Colon (tissue), 2 donors: ENCODE results near the gene FXYD6.
"Not testable (repeated sequence)": the region's sequence is repeated elsewhere in the genome, so short reads cannot be mapped to it uniquely, and the experiment has no call there.

Experiments
- FAIRE-seq: peaks from 2 replicates; lab custom pipeline; 2012; peaks lifted over from hg19 to GRCh38; lab: Jason Lieb, UNC
- donor health status: control.
- donor health status: control.

FXYD6 gene

DNA sequence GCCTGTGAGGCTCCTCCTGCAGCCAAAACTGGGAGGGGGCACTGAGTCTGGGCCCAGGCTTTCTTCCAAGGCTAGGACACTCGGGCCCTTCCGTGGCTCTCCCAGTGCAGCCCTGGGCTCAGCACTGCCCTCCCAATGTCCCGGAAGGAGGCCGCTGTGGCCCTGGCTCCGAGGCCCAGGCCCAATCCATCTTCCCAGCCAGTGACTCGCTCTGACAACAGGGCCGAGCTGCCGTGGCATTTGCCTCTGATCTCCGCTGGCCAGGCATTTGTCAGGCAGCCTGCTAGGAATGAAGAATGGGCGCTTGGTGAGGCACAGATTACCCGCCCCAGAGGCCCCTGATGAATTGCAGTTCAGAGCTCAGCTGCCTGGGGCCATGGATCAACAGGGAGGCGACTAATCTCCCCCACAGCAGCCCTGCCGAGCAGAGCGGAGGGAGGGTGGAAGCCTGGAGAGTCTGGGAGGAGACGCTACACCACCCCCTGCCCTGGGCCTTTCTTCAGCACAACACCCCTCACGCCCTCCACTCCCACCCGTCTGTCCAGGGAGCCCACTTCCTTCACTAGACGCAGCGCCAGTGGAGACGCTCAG, 60.2 kb downstream of the FXYD6 start:
- no peak for FAIRE-seq

DNA sequence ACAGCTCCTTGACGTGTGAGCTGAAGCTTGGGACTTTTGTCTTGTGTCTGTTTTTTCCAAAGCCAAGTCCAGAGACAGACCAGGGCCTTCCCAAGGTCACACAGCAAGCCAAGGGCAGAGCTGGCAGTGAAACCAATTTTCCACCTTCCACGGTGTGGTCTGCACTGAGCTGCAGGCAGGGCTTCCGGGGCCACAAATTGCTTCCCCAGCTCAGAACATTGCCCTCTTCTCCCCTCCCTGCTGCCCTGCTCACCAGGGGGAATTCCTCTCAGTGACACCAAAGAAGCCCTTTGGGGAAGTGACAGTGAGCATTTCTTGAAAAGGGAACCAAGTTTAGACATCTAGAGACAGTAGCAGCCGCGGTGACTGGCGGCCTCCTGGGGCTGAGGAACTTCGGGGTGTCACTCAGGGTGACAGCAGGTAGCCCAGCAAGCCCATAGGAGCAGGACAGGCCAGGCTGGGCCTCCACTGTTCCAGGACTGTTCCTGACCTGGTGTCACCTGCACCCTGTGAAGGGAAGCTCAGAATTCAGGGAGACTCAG, 61.1 kb downstream of the FXYD6 start:
- no peak for FAIRE-seq

DNA sequence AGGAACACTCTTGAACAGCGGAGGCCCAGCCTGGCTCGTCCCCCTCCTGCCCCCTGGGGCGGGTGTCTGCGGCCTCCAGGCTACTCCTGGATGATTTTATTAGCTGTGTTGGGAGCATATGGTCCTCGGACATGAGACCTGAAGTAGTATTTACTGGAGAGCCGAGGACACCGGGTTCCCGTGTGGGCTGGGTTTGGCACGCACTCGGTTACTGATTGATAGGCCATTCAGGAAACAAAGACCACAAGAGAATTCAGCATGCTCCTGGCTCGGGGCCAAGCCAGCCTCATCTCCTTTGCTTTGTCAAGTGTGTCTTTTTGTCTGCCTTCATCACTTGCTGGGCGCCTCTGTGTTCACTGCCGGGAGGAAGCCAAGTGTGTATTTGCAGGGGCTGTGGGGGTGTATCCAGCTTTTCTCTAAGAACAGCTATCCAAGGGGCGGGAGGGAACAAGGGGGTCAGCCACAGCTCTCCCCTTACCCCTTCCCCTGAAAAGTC, 61.6 kb downstream of the FXYD6 start:
- no peak for FAIRE-seq

DNA sequence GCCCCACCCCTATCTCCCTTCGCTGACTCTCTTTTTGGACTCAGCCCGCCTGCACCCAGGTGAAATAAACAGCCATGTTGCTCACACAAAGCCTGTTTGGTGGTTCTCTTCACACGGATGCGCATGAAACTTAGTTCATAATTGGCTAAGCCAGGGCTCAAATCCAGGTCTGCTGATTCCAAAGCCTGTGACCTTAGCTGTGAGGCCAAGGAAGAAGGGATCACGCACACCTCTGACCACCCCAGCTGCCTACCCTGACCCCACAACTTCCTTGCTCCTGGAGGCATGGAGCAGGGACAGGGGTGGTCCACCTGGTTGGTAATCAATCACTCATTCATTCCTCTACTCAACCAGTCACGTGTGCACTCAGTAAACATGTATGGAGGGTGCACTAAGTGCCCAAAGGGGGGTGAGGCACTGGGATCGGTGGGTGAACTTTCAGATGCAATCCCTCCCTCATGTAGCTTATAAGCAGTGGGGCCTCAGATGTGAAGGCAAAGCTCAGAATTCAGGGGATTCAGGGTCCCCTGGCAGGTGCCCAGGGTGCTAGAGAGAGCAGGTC, 62.2 kb downstream of the FXYD6 start:
- FAIRE-seq = no peak

DNA sequence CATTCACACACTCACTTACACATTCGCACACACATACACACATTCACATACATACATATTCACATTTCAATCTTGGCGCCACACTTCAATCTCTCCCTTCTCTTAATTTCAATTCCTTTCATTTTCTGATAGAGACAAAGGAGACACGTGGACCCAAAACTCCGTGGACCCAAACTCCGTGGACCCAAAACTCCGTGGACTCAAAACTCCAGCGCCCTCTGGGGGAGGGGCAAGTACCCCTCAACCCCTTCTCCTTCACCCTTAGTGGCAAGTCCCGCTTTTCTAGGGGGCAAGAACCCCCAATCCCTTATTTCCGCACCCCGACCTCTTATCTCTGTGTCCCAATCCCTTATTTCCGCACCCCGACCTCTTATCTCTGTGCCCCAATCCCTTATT, 66.4 kb downstream of the FXYD6 start:
- FAIRE-seq = not testable (repeated sequence)

DNA sequence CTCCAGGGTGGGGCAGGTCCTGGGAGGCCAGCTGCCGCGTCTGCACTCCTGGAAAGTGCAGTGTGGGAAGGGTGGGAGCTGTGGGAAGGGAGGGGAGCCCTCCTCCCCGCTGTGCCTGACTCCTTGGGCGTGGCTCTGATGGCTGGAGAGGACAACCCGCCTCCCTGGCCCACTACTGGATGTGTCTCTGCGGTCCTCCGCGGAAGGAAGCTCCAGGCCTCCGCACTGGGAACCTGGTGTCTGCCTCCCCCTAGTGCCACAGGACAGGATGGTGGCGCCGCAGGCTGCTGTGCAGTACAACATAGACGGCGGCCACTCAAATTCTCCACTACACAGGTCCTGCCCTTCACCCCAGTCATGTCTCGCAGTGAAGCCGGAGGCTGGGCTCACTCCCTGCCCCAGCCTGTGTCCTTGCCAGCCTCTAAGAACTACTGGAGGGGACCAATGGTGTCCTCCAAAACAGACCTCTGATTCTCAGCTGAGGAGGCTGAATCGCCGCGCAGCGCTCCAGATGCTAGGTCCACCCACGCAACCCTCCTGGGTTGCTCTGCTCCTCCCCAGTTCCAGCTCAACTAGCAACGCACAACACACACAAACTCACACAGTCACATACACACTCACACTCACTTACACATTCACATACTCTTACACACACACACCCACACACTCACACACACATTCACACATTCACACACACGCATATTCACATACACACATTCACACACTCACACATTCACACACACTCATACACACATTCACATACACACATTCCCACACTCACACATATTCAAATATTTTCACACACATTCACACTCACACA, 67.0 kb downstream of the FXYD6 start:
- FAIRE-seq = no peak

DNA sequence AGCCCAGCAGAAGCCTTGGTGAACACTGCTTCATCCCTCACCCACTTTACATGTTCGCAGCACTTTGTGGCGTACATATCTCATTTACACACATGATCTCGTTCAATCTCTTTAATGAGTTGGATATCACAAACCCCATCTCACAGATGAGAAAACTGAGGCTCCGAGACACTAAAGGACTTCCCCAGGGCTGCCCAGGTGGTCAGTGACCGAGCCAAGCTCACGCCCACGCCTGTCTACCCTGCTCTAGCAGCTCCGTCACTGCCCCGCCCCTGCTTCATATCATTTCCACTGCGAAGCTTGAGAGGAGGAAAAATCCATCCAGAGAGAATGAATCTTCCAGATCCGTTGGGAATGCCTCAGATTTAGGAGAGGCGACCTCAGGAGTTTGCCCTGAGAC, 67.7 kb downstream of the FXYD6 start:
- no peak for FAIRE-seq

DNA sequence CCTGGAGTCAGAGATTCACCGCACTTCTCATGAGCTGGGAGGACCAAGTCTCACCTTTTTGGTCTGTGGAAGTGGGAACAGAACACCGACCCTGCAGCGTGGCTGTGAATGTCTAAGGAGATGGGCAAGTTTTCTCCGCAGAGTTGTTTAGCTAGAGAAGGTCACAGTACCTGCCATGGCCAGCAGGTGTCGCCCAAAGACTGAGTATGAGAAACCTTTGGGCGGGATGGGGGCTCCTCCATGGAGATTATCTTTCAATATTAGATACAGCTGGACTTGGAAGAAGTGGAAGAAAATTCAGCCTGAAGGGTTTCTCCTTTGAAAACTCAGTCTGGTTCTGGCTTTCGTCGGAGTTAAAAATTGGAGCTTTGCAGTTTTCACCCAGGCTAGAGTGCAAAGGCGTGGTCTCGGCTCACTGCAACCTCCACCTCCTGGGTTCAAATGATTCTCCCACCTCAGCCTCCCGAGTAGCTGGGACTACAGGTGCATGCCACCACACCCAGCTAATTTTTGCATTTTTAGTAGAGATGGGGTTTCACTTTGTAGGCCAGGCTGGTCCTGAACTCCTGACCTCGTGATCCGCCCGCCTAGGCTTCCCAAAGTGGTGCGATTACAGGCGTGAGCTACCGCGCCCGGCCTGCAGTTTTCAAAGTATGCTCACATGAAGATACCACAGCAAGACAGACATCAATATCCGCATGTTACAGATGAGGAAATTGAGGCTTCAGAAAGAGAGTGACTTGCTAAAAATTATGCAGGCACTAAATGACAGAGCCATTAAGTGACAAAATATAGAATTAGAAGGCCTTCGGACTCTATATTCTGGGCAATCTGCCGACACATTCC, 68.8 kb downstream of the FXYD6 start:
- FAIRE-seq = no peak

DNA sequence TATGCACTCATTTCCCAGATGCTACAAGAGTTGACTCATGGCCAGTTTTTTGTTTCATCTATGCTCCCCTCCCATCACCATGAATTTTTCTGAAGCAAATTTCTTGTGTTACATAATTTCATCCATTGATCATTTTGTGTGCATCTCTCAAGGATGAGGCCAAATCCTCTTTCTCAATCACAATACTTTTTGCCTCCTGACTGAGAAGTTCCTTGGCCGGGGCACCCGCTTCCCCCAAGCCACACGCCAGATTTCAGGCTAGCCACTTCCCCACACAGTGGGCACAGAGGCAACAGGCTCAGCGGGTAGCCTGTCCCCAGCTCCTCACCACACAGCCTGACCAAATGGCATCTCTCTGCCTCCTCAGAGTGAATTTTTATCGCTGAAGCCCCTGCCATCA, 69.6 kb downstream of the FXYD6 start:
- FAIRE-seq = no peak

DNA sequence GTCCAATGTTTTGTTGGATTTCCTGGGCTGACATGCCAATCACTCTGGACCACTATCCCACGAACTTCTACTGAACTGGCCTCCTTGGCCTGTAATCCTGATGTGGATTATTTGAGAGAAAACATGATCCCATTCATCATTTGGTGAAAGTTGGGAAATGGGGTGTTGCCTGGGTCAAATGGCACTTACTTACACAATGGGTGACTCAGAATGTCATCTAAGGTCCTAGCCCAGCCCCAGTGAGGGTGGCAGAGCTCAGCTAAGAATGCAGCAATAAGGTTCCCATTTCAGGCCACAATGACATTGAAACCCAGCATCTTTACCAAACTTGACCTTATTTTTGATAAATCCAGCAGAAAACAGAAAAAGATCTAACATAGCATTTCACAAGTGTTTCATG, 71.4 kb downstream of the FXYD6 start:
- FAIRE-seq = no peak

DNA sequence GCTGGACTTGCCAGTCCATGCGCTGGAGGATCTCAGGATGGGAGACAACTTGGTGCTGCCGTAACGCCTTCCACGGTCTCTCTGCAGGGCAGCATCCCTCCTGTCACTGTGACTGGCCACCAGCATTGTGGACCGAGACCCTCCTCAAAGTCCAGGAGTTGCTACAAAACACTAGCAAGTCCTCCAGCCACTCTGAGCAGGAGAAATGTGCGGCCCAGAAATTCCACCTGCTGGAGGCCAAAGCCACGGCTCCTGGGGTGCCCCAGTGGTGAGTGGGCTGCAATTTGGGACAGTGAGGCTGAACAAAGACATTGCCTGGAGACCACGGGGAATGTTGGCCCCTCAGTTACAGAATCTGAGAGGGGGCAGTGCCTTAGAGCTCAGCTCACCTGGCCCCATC, 72.6 kb downstream of the FXYD6 start:
- FAIRE-seq = no peak

DNA sequence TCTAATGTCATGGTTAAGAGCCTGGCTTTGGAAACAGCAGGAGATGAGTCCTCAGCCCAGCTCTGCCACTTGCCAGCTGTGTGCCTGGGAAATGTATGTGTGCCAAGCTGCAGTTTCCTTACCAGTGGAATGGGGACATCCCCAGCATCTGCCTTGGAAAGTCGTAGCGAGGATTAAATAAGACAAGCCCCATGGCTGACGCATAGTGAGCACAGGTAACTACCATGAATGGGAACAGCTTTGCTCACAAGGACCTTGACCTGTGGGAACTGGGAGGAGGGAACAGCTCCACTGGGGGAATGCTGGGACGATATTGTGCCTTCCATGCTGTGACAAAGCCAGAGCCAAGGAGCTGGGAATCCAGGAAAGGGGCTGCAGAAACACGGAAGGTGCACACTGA, 76.8 kb downstream of the FXYD6 start:
- no peak for FAIRE-seq

DNA sequence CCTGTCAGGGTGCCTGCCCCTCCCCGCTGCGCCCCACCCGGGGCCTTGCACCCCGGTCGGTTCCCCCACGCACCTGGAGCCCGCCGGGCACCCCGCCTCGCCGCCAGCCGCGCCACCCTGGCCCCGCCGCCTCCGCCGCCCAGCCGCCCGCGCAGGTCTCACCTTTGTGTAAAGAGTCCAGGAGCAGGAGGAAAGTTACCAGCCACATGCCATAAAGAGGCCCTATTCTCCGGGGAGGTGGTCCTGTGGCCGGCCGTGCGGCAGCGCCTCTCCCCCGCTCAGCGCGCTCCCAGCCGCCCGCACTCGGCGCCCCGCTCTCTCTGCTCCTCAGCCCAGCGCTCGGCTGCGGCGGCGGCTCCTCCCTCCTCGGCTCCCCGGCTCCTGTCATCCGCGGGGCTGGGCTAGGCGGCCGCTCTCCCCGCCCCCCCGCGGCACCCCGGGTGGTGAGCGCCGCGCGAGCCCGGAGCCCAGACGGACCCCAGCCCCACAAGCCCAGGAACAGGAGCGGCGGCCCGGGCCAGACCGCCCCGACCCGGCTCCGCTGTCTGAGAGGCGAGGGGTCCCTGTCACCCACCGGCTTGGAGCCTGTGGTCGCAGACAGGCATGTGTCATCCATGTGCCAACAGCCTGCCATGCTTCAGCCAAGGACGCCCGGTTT, 79.5 kb downstream of the FXYD6 start, which contains the start of gene DSCAML1:
TSS of gene DSCAML1 (minus strand) at position 345 of the 658 bp plus-strand sequence. CDS start at position 208, 137 bp downstream.
- no peak for FAIRE-seq

DNA sequence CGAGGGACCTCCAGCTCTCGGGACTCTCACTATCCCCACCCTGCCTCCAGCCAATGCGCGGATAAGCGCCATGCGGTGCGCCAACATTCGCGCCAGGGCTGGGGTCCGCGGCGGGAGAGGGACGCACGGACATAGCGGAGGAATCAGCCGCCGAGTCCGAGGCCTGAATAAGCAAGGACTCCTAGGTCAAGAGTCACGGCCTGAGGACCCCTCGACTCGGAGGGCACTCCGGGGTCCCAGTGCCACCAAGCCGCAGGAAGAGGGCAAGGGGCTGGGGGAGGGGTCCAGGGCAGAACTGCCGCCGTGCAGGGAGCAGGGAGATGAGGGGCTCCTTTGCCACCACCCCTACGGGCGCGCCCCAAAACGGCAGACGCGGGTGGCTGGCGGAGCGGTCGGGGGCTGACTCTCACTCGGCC, 80.0 kb downstream of the FXYD6 start:
- FAIRE-seq = no peak

DNA sequence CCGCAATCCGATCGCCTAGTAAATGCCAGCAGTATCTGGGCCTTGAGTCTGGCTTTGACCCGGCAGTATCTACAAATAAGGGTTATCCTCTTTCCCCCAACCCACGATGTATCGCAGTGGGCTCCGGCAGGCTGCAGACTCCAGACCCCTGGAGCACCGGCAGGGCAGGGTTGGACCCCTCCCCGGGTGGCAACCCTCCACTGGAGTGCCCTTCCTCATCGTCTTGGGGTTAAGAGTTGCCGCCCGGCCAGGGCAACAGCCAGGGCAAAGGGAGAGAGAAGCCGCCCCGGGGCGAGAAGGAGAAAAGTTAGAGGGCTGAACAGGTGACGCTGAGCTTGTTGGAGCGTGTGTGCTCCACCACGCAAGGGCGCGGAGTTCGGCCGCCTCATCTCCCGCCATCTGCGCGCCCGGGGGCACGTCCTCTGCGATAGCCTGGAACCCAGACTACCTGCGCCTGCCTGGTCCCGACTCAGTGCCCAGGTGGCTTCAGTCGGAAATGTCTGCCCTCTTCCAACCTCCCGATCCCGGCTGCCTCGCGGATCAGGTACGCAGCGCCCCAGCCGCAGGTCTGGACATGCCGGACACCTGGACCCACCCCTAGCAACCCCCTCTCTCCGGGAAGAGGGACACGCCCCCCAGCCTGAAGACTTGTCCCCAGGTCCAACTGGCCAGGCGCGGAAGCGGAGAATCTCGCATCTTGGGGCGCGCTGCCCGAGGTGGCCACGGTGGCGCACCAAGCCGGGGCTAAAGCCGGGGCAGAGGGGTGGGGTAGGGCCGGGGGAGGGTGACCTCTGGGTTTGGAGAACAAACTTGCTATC, 80.6 kb downstream of the FXYD6 start:
- FAIRE-seq = no peak

DNA sequence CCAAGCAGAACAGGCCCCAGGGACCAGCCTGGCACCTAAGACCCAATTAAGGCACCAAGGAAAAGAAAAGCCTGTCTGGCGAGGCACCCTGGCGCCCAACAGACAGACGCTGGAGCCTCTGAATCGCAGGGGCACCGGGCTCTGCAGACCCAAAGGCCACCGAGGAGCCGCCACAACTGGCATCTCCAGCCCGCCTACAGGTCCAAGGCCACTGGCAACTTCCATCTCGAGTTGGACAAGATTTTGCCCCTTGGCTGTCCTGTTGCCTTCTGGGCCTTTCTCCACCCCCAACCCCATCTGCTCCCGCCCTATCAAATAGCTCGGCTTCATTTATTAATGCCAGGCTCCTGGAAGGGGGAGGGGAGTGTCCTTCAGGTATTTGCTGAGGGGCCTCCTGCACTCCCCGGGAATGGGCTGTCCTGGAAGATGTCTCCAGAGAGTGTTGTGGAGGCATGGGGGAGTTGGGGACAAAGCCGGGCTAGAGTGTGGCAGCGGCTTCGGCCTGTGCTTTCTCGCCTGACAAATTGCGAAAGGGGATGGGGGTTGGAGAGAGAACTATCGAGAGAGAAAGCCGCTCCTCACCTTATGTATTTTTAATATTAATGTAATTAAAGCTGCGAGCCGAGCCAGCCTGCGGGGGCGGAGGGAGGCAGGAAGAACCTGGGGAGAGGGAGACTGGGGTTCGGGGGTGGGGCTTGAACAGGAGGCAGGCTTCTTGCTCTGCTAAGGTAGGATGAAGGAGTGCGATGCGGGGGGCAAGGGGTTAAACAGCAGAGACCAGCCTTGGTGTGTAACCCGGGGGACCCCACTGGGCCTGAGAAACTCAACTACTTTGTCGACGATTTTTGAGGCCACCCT, 81.5 kb downstream of the FXYD6 start:
- no peak for FAIRE-seq

DNA sequence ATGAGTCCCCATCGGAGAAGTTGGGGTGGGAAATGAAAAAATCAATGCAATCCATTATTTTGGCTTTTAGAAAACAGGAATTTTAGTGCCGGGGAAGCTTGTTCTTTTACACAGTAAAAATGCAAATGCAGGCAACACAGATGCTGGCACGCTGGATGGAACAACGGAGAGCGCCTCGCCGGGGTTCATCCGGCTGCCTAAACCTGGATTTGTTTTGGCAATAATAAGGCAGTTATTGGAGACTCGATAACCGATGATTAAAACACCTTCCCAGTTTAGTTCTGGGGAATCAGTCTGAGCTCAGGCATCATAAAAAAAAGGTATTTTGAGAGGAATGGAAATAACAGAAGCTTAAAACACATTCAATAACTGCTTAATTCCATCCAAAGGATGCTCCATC, 82.3 kb downstream of the FXYD6 start:
- FAIRE-seq = no peak

DNA sequence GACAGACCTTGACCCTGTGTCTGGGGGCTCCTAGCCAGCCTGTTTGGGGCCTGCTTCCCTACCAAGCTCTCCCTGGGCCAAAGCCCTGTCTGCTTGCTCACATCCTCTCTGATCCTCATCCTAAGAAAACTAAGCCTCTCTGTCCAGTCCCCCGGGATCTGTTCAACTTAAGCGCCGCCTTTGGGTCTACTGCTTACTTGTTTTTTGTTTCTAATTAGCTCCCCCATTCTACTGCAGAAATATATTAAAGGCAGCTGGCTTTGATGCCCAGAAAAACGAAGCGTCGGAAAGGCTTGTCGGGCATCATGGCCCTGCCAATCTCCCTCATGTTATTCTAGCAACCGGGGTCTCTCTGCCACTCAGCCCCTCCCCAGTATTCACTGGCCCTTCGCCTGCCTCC, 82.9 kb downstream of the FXYD6 start:
- no peak for FAIRE-seq

DNA sequence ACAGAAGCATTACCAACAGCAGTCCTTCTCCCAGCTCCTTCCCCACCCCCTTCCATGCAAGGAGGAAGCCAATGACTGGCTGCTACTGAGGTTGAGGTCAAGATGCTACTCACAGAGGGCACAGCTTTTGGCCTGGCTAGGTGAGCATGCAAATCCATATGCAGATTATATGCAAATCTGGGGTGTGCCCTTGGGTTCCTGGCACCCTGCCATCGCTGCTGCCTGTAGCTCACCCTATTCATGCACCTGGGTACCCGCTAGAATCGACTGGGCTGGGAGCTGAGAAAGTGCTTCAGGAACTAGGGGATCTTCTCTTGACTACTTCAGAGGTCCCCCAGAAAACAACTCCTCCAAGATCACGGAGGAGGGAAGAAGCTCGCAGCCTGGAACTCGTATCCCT, 83.5 kb downstream of the FXYD6 start:
- no peak for FAIRE-seq

DNA sequence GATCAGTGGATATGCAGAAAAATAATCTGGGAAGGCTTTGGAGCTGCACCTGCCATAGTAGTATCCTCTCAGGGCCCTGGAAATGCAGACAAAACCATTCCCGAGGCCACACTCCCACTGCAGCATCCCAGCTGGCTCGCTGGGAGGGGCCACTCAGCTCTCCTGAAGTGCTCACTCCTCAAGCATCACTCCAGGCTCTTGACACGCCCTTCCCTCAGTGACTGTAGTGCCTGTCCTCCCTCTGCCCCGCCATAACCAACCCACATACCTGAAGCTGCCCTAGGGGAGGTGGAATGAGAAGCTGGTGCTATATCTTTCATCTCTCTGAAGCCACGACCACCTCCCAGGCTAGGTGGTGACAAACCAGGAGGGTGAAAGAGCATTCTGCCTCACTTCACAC, 84.2 kb downstream of the FXYD6 start:
- FAIRE-seq = no peak
